ENCODE results near the gene FLNA.
"Not testable (repeated sequence)": the region's sequence is repeated elsewhere in the genome, so short reads cannot be mapped to it uniquely, and the experiment has no call there.

GRCh38 chrX:154341399-154342298 is 32.8 kb downstream of the FLNA start:
- TF ChIP-seq EZH2 (IDR thresholded peaks at IDR 0.05; ENCODE audit: insufficient read depth, poor library complexity, severe bottlenecking); EZH2phosphoT487 (IDR thresholded peaks at IDR 0.05; ENCODE audit: insufficient read depth, low read depth): not testable (repeated sequence)

Data from GM23248 (cell line).